ENCODE measurements around the gene OR6C75. TPM values are rescaled to one million over a fixed set of nuclear protein-coding genes. Genes with fewer than 3 reads are reported as not detected.
"Not testable (repeated sequence)": the region's sequence is repeated elsewhere in the genome, so short reads cannot be mapped to it uniquely, and the experiment has no call there.

OR6C75 gene
- total RNA-seq, 1 donor from 2014 or later, result not detected

DNA sequence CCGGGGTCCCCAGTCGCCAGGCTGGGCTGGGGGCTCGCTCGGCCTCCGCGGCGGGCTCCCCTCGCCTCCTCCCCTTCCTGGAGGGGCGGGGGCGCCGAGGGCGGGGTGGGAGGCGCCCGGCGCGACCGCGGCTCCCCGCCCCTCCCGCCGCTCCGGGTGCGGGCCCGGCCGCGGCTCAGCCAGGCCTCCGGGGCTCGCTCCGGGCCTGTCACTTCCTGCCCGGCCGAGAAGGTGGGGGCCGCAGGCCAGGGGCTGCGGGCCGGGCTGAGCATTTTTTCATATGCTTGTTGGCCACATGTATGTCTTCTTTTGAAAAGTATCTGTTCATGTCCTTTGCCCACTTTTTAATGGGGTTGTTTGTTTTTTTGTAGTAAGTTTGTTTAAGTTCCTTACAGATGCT lies 52.1 kb downstream of the OR6C75 start:
- not testable (repeated sequence) for H3K36me3 Mint-ChIP-seq (ENCODE audit: unreplicated experiment); H3K27ac Mint-ChIP-seq (ENCODE audit: unreplicated experiment); DNase-seq (ENCODE audit: extremely low spot score, unreplicated experiment); H3K4me3 Mint-ChIP-seq (ENCODE audit: unreplicated experiment); H3K4me1 Mint-ChIP-seq (ENCODE audit: unreplicated experiment); H3K9me3 Mint-ChIP-seq (ENCODE audit: unreplicated experiment)
- peaks cover 33% of the 10 kb centered on the region for H3K27me3 Mint-ChIP-seq (ENCODE audit: unreplicated experiment)

- no peak for DNase-seq (ENCODE audit: extremely low spot score, unreplicated experiment)
- Mint-ChIP-seq H3K27me3 (ENCODE audit: unreplicated experiment) (peaks cover 33% of the 10 kb centered on the region), H3K4me3 (ENCODE audit: unreplicated experiment) (no peak overlapping the region), H3K4me1 (ENCODE audit: unreplicated experiment) (peaks cover 3% of the 10 kb centered on the region), H3K27ac (ENCODE audit: unreplicated experiment) (no peak overlapping the region), H3K36me3 (ENCODE audit: unreplicated experiment) (no peaks in the 10 kb centered on the region), H3K9me3 (ENCODE audit: unreplicated experiment) (no peaks in the 10 kb centered on the region)
- TF ChIP-seq CTCF (IDR thresholded peaks at IDR 0.05), result no peak
Observed at GRCh38 chr12:55416961-55417360, 54.2 kb downstream of the OR6C75 start.

Other genes starting within 250 kb of the OR6C75 start
- not detected in 2 replicates for gene OR9K2, start 236.6 kb upstream of the OR6C75 start, total RNA-seq
- not detected in 2 replicates for gene OR10A7, start 141.9 kb upstream of the OR6C75 start, total RNA-seq
- not detected in 2 replicates for gene OR6C74, start 118.4 kb upstream of the OR6C75 start, total RNA-seq
- gene OR6C6, start 66.4 kb upstream of the OR6C75 start, total RNA-seq, result not detected in 2 replicates
- not detected in 2 replicates for gene OR6C1, start 48.6 kb upstream of the OR6C75 start, total RNA-seq
- gene OR6C3, start 32.2 kb upstream of the OR6C75 start, total RNA-seq, result not detected in 2 replicates
- not detected in 2 replicates for gene OR6C65, start 37.6 kb downstream of the OR6C75 start, total RNA-seq
- gene OR6C76, start 63.3 kb downstream of the OR6C75 start, total RNA-seq, result not detected in 2 replicates
- not detected in 2 replicates for gene OR6C2, start 81.1 kb downstream of the OR6C75 start, total RNA-seq
- not detected in 2 replicates for gene OR6C70, start 107.2 kb downstream of the OR6C75 start, total RNA-seq
- gene OR6C68, start 129.4 kb downstream of the OR6C75 start, total RNA-seq, result not detected in 2 replicates
- not detected in 2 replicates for gene OR6C4, start 186.6 kb downstream of the OR6C75 start, total RNA-seq
- not detected in 2 replicates for gene OR2AP1, start 209.5 kb downstream of the OR6C75 start, total RNA-seq

Measured in osteocyte (in vitro differentiated cells).